DND-41 (cell line): ENCODE data around the gene ACP5.

Source experiments
- ATAC-seq: fragments of 200-7000 bp; cut with Tn5 transposase; 3 replicates; pipeline ENCODE4 v1.9.1; 2021; ENCODE audit warnings: low read depth; ENCODE audit not compliant: insufficient read depth
- DNase-seq: peaks from one replicate; pipeline ENCODE4 v3.0.0-alpha.2; 2020
- H2AFZ ChIP-seq: 2 replicates; pipeline ENCODE4 v1.6.0; 2012; ENCODE audit warnings: low read depth, low read length
- H3K27ac ChIP-seq: 2 replicates; pipeline ENCODE4 v1.5.1; 2012; ENCODE audit warnings: low read length, inconsistent platforms
- H3K27me3 ChIP-seq: fragments of 200-600 bp; sonication (generic); 2 replicates; pipeline ENCODE4 v1.6.0; 2012; ENCODE audit warnings: low read length, mild to moderate bottlenecking, inconsistent platforms; ENCODE audit not compliant: insufficient read depth, poor library complexity
- H3K36me3 ChIP-seq: 2 replicates; pipeline ENCODE4 v1.5.1; 2012; ENCODE audit warnings: low read length, inconsistent platforms; ENCODE audit not compliant: insufficient read depth
- H3K4me1 ChIP-seq: 2 replicates; pipeline ENCODE4 v1.5.1; 2012; ENCODE audit warnings: mild to moderate bottlenecking, low read length; ENCODE audit not compliant: insufficient read depth
- H3K4me2 ChIP-seq: 2 replicates; pipeline ENCODE4 v1.6.0; 2012; ENCODE audit warnings: mild to moderate bottlenecking, moderate library complexity, low read length, inconsistent platforms; ENCODE audit not compliant: insufficient read depth
- H3K4me3 ChIP-seq, 2 experiments: fragments of 200-600 bp in 1 of 2; shearing (Covaris generic) in 1 of 2; 2 replicates each; pipeline ENCODE4 v1.5.1; 2012 to 2016; ENCODE audit warnings: inconsistent platforms in 2 of 2, low read length in 2 of 2, mild to moderate bottlenecking in 2 of 2, low read depth in 1 of 2, moderate library complexity in 1 of 2
- H3K79me2 ChIP-seq: 2 replicates; pipeline ENCODE4 v1.6.0; 2012; ENCODE audit warnings: low read length, inconsistent platforms; ENCODE audit not compliant: insufficient read depth
- H3K9ac ChIP-seq: 2 replicates; pipeline ENCODE4 v1.6.0; 2012; ENCODE audit warnings: low read depth, mild to moderate bottlenecking, inconsistent platforms, low read length, moderate library complexity
- H3K9me3 ChIP-seq: 2 replicates; pipeline ENCODE4 v1.5.1; 2012; ENCODE audit warnings: low read length, moderate library complexity, mild to moderate bottlenecking, inconsistent platforms; ENCODE audit not compliant: insufficient read depth, severe bottlenecking
- H4K20me1 ChIP-seq: 2 replicates; pipeline ENCODE4 v1.6.0; 2012; ENCODE audit warnings: low read length; ENCODE audit not compliant: insufficient read depth
- CTCF ChIP-seq: IDR thresholded peaks from 2 replicates; pipeline ENCODE4 v1.5.1; 2012; ENCODE audit warnings: borderline replicate concordance, low read length, moderate library complexity, mild to moderate bottlenecking; ENCODE audit not compliant: poor library complexity, severe bottlenecking; ENCODE audit errors: extremely low read depth
- EZH2 ChIP-seq: IDR thresholded peaks from 3 replicates; pipeline ENCODE4 v1.6.1; 2012; ENCODE audit warnings: borderline replicate concordance, low read depth, mild to moderate bottlenecking, moderate library complexity, low read length, inconsistent platforms; ENCODE audit not compliant: severe bottlenecking

ACP5 gene

GRCh38 chr19:11530432-11530831 lies 47.0 kb downstream of the ACP5 start:
- ATAC-seq, result no peak
- no peak overlapping the region for H3K9ac ChIP-seq
- H3K27me3 ChIP-seq, result no peaks in the 10 kb centered on the region

GRCh38 chr19:11528551-11529341 lies 48.7 kb downstream of the ACP5 start, which contains the start of gene ECSIT:
Gene ECSIT, minus strand, starts transcription at chr19:11529134. Its CDS starts 9,964 bp downstream, at chr19:11519170.
- Histone ChIP-seq H3K4me1 (peaks cover 23% of the 10 kb centered on the region), H2AFZ (peak within 1 kb of the TSS; percentile 81), H3K36me3 (peaks cover 8% of the 10 kb centered on the region; the same call in 1 of the 2 replicates), H3K4me3 (peak within 1 kb of the TSS; percentile 73 to 77), H3K27me3 (no peaks in the 10 kb centered on the region), H3K9ac (peak within 1 kb of the TSS; percentile 66), H3K27ac (peak within 1 kb of the TSS; percentile 77), H3K4me2 (peak within 1 kb of the TSS; percentile 78), H4K20me1 (no peaks in the 10 kb centered on the region), H3K79me2 (peaks cover 27% of the 10 kb centered on the region), H3K9me3 (no peaks in the 10 kb centered on the region)
- DNase-seq (peak; percentile 97), ATAC-seq (peak; percentile 99)
- TF ChIP-seq EZH2 (no peak), CTCF (no peak)

More at GRCh38 chr19:11530432-11530831, 47.0 kb downstream of the ACP5 start:
- Histone ChIP-seq H3K4me3 (no peak overlapping the region), H3K36me3 (peaks cover 5% of the 10 kb centered on the region; the same call in 1 of the 2 replicates), H3K9me3 (no peaks in the 10 kb centered on the region), H4K20me1 (no peaks in the 10 kb centered on the region), H2AFZ (no peak overlapping the region), H3K27ac (no peak overlapping the region), H3K4me1 (peaks cover 23% of the 10 kb centered on the region), H3K4me2 (no peak overlapping the region), H3K79me2 (peaks cover 22% of the 10 kb centered on the region)
- TF ChIP-seq EZH2 (no peak), CTCF (peak; percentile 44)
- peak; percentile 44 for DNase-seq
